Stomach (tissue), 9 donors: Measurements from ENCODE around the gene XRCC5. TPM values are rescaled to one million over a fixed set of nuclear protein-coding genes. Genes with fewer than 3 reads are reported as not detected.

Source experiments
- DNase-seq, 2 donors: peaks; one replicate each; pipeline versions ENCODE4 v3.0.0 to v3.0.0-alpha.2; 2013 to 2019
- H3K27ac ChIP-seq, 5 donors: fragments of 200-600 bp in 4 of 5; sonication (generic) in 4 of 5; one replicate each; pipeline ENCODE4 v1.5.1; 2013 to 2019; ENCODE audit warnings: mild to moderate bottlenecking in 1 of 5, moderate library complexity in 1 of 5
- H3K27me3 ChIP-seq, 3 donors: fragments of 200-600 bp; sonication (generic); one replicate each; pipeline ENCODE4 v1.5.1; 2017 to 2019; ENCODE audit warnings: mixed run types in 1 of 3
- H3K36me3 ChIP-seq, 4 donors: fragments of 200-600 bp; sonication (generic); 1 replicate in 3 of 4; 2 replicates in 1 of 4; pipeline ENCODE4 v1.5.1; 2016 to 2019
- H3K4me1 ChIP-seq, 4 donors: fragments of 200-600 bp; sonication (generic); one replicate each; pipeline ENCODE4 v1.5.1; 2016 to 2019
- H3K4me3 ChIP-seq, 4 donors: fragments of 200-600 bp; sonication (generic) in 3 of 4; one replicate each; pipeline ENCODE4 v1.5.1; 2016 to 2019; ENCODE audit warnings: mild to moderate bottlenecking in 1 of 4
- H3K9me3 ChIP-seq, 4 donors: fragments of 200-600 bp; sonication (generic); one replicate each; pipeline ENCODE4 v1.5.1; 2016 to 2019
- CTCF ChIP-seq, 7 experiments: fragments of 450-650 bp in 4 of 7; fragments of 200-600 bp in 3 of 7; sonication (generic) in 3 of 7; IDR thresholded peaks; one replicate each; pipeline ENCODE4 v1.5.1; 2016 to 2019; ENCODE audit warnings: antibody characterized with exemption in 7 of 7, control low read depth in 2 of 7, mild to moderate bottlenecking in 1 of 7
- EP300 ChIP-seq: sonication (generic); formaldehyde crosslinking; IDR thresholded peaks from one replicate; pipeline ENCODE4 v1.6.1; 2017; ENCODE audit warnings: antibody characterized with exemption
- POLR2A ChIP-seq, 4 donors: fragments of 450-650 bp; IDR thresholded peaks; one replicate each; pipeline ENCODE4 v1.6.1; 2016; ENCODE audit warnings: antibody characterized with exemption in 4 of 4, control low read depth in 2 of 4, mild to moderate bottlenecking in 1 of 4, moderate library complexity in 1 of 4
- POLR2AphosphoS5 ChIP-seq, 3 donors: sonication (generic); formaldehyde crosslinking; IDR thresholded peaks; one replicate each; pipeline ENCODE4 v1.6.1; 2016; ENCODE audit warnings: antibody characterized with exemption in 3 of 3
- WGBS, 5 donors: extraction: QIAGEN DNeasy Blood & Tissue Kit in 3 of 5; methylation state at CpG; one replicate each; pipeline versions ENCODE4 v1.1.5 to v1.1.7; 2013 to 2018; 5-methylcytosine and 5-hydroxymethylcytosine counted together
- intact Hi-C: fragments of 100-400 bp; cut with DNase I; formaldehyde crosslinking; loops from one replicate; pipeline ENCODE4 v1.15.1; 2023; ENCODE audit warnings: low total_unique reads
- polyA plus RNA-seq, 3 donors: library from polyadenylated mRNA; stranded (reverse); fragments of 200-250 nt; gene quantifications; one replicate each; pipeline ENCODE4 v1.2.3, GENCODE V29; 2013
- total RNA-seq, 5 donors: library from RNA; depleted of rRNA; stranded (reverse); fragments of >200 nt; gene quantifications; one replicate each; pipeline versions ENCODE4 v1.1.0 to v1.2.3, GENCODE V29; 2014 to 2016
- donor health status: healthy with polysubstance abuse.
- donor health status: Bipolar disorder and iron deficiency.
- donor health status: healthy.

Gene XRCC5
- total and polyA plus RNA-seq, 8 donors, result 70.2 to 302 (median 92.9) TPM

DNA sequence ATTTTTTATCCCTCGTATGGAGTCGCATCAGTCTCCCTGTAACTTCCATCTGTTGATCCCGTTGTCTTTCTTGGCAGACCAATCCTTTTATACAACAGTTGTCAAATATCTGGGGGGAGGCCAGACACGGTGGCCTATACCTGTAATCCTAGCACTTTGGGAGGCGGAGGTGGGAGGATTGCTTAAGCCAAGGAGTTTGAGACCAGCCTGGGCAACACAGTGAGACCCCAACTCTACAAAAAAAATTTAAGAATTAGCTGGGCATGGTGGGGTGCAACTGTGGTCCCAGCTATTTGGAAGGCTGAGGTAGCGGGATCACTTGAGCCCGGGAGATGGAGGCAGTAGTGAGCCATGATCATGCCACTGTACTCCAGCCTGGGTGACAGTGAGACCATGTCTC lies 2.0 kb downstream of the XRCC5 start:
- intact Hi-C loops, result no loop called here
- peak overlapping the region in 3 of 5 donors; percentile 37 to 94 (median 93) for H3K27ac ChIP-seq
- H3K4me1 ChIP-seq, result peaks cover 33 to 67% (median 58%) of the 10 kb centered on the region in 4 donors
- no peak for DNase-seq
- H3K9me3 ChIP-seq, result no peaks in the 10 kb centered on the region
- H3K36me3 ChIP-seq, result peaks cover 4 to 43% (median 38%) of the 10 kb centered on the region in 4 donors
- H3K27me3 ChIP-seq, result no peaks in the 10 kb centered on the region
- WGBS, 5 donors, result 77 to 81% (median 81%) methylated on average over 7 of the region's 7 CpGs
- no peak overlapping the region for H3K4me3 ChIP-seq
- no peak for TF ChIP-seq POLR2AphosphoS5 (IDR thresholded peaks at IDR 0.05)
- TF ChIP-seq POLR2A (IDR thresholded peaks at IDR 0.05), result no peak

DNA sequence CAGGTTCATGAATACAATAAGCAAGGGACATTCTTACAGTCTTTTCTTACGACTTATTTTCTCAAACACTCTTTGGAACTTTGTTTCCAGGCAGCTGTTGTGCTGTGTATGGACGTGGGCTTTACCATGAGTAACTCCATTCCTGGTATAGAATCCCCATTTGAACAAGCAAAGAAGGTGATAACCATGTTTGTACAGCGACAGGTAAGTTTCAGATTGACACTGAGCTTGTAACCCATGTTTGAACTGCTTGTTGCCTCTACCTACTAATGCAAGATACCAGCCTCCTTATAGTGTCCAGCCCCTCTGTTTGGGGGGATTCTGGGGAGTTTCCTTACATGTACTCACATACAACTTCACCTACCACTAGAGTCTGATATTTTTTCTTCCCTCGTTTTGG lies 3.8 kb downstream of the XRCC5 start:
- WGBS, 5 donors, result 31 to 57% (median 35%) methylated on average over 4 of the region's 4 CpGs
- Histone ChIP-seq H3K27me3 (no peaks in the 10 kb centered on the region), H3K36me3 (peaks cover 4 to 61% (median 55%) of the 10 kb centered on the region in 4 donors), H3K9me3 (no peaks in the 10 kb centered on the region), H3K4me3 (no peak overlapping the region), H3K27ac (peak overlapping the region in 3 of 5 donors; percentile 4 to 87 (median 82)), H3K4me1 (peaks cover 33 to 84% (median 71%) of the 10 kb centered on the region in 4 donors)
- TF ChIP-seq POLR2AphosphoS5 (IDR thresholded peaks at IDR 0.05) (no peak), EP300 (no peak), POLR2A (IDR thresholded peaks at IDR 0.05) (no peak), CTCF (IDR thresholded peaks at IDR 0.05) (no peak)
- intact Hi-C loops, result no loop called here
- DNase-seq, result peak in 1 of 2 donors; percentile 54

DNA sequence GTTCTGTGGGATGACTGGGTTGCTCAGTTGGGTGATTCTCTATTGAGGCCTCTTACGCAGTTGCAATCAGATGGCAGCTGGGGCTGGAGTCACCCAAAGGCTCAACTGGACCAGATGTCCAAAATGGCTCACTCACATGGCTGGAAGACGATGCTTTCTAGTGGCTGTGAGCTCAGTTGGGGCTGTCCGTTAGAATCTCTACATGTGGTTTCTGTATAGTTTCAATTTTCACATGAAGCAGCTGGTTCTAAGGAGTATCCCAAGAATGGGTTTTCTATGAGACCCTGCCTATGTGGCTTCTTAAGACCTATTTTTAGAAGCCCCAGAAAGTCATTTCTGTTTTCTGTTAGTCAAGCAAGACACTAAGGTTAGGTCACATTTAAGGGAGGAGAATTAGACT lies 4.4 kb downstream of the XRCC5 start:
- H3K4me3 ChIP-seq, result no peak overlapping the region
- peaks cover 4 to 67% (median 62%) of the 10 kb centered on the region in 4 donors for H3K36me3 ChIP-seq
- peak overlapping the region in 3 of 5 donors; percentile 82 to 87 (median 84) for H3K27ac ChIP-seq
- intact Hi-C loops, result no loop called here
- H3K4me1 ChIP-seq, result peaks cover 33 to 87% (median 71%) of the 10 kb centered on the region in 4 donors
- H3K9me3 ChIP-seq, result no peaks in the 10 kb centered on the region
- TF ChIP-seq POLR2A (IDR thresholded peaks at IDR 0.05), result no peak
- no peak for TF ChIP-seq POLR2AphosphoS5 (IDR thresholded peaks at IDR 0.05)
- TF ChIP-seq CTCF (IDR thresholded peaks at IDR 0.05), result no peak
- TF ChIP-seq EP300, result no peak
- H3K27me3 ChIP-seq, result no peaks in the 10 kb centered on the region
- 78 to 89% (median 86%) methylated on average over 3 of the region's 3 CpGs for WGBS, 5 donors
- DNase-seq, result no peak

GRCh38 chr2:216114382-216114713 lies 5.2 kb downstream of the XRCC5 start:
- no peaks in the 10 kb centered on the region for H3K9me3 ChIP-seq
- H3K4me3 ChIP-seq, result no peak overlapping the region
- no peak for DNase-seq
- 28 to 48% (median 38%) methylated on average over 4 of the region's 4 CpGs for WGBS, 5 donors
- intact Hi-C loops, result no loop called here
- H3K27ac ChIP-seq, result peak overlapping the region; percentile 6 to 87 (median 82)
- H3K36me3 ChIP-seq, result peaks cover 4 to 75% (median 70%) of the 10 kb centered on the region in 4 donors
- TF ChIP-seq EP300 (no peak), CTCF (IDR thresholded peaks at IDR 0.05) (no peak), POLR2A (IDR thresholded peaks at IDR 0.05) (no peak)
- peaks cover 33 to 87% (median 72%) of the 10 kb centered on the region in 4 donors for H3K4me1 ChIP-seq
- H3K27me3 ChIP-seq, result no peaks in the 10 kb centered on the region

- 3 to 5% (median 4%) methylated on average over 29 of the region's 29 CpGs for WGBS, 5 donors
- Histone ChIP-seq H3K4me3 (peak overlapping the region; percentile 47 to 56 (median 52)), H3K9me3 (no peaks in the 10 kb centered on the region), H3K27me3 (no peaks in the 10 kb centered on the region), H3K27ac (peak overlapping the region; percentile 72 to 87 (median 82)), H3K4me1 (peaks cover 33 to 91% (median 71%) of the 10 kb centered on the region in 4 donors), H3K36me3 (peaks cover 4 to 81% (median 75%) of the 10 kb centered on the region in 4 donors)
- DNase-seq, result peak; percentile 99 to 100
- intact Hi-C loops, result no loop called here
- TF ChIP-seq CTCF (IDR thresholded peaks at IDR 0.05), result peak in 5 of 7 experiments; percentile 61 to 99 (median 81)
- TF ChIP-seq POLR2AphosphoS5 (IDR thresholded peaks at IDR 0.05), result peak; percentile 42 to 88 (median 76)
- no peak for TF ChIP-seq EP300
Measured at GRCh38 chr2:216114714-216115531, 5.8 kb downstream of the XRCC5 start.
